ENCODE results near the gene INF2. TPM values are rescaled to one million over a fixed set of nuclear protein-coding genes. Genes with fewer than 3 reads are reported as not detected.

Gene INF2
- total RNA-seq, 1 experiment from 2014 or later = 58.3 TPM

DNA sequence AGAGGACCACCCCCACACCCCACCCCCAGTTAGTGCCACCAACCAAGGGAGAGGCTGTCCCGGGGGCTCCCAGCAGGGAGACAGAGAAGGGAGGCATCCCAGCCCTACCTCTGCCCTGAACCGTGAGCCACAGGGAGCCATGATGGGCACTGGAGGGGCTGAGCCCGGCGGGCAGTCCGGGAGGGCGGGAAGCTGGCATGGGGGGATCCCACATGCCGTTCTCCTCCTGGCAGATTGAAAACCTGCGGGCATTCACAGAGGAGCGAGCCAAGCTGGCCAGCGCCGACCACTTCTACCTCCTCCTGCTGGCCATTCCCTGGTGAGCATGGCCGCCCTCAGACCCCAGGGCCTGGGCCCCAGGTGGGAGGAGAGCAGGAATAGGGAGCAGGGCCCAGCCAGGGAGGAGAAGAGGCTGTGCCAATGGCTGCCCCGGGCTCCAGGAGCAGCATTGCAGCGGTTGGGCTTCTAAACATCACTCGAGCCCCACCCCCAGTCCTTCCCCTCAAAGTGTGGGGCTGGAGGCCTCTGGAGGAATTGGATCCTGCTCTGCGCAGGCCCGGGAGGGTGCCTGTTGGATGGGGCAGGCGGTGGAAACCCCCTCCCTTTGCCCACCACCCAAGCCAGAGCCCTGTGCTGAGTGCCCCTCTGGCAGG is 20.1 kb downstream of the INF2 start:
- H3K23ac ChIP-seq (ENCODE audit: insufficient read length, low read depth, low read length) = no peak overlapping the region
- no peak overlapping the region for H3K4ac ChIP-seq (ENCODE audit: low read depth, low read length)

More for the DNA sequence above, 20.1 kb downstream of the INF2 start:
- Histone ChIP-seq H3K18ac (ENCODE audit: insufficient read length, low read depth, low read length) (no peak overlapping the region), H2AK5ac (ENCODE audit: insufficient read length, low read length) (no peak overlapping the region), H3K14ac (ENCODE audit: insufficient read depth, low read length) (no peak overlapping the region), H3K9me3 (ENCODE audit: control insufficient read depth, low read depth, low read length) (no peaks in the 10 kb centered on the region), H3K27ac (ENCODE audit: insufficient read length, low read depth, low read length) (no peak overlapping the region), H3K79me1 (ENCODE audit: insufficient read depth, low read depth, low read length, poor library complexity, severe bottlenecking) (no peaks in the 10 kb centered on the region), H3K27me3 (ENCODE audit: insufficient read depth, low read length) (no peaks in the 10 kb centered on the region), H4K91ac (ENCODE audit: insufficient read length, low read depth, low read length) (no peak overlapping the region), H2BK15ac (ENCODE audit: low read depth, low read length) (no peak overlapping the region), H4K20me1 (ENCODE audit: control insufficient read depth, insufficient read depth, insufficient read length) (no peaks in the 10 kb centered on the region), H4K5ac (ENCODE audit: insufficient read length, low read depth, low read length) (no peak overlapping the region), H3K79me2 (ENCODE audit: insufficient read depth, low read length) (no peaks in the 10 kb centered on the region), H3K4me2 (ENCODE audit: insufficient read depth, insufficient read length, low read length) (no peak overlapping the region), H2BK5ac (ENCODE audit: insufficient read length, low read length) (no peak overlapping the region), H3T11ph (ENCODE audit: low read length) (no peak overlapping the region), H3K9ac (ENCODE audit: extremely low read depth, insufficient read length, low read length) (no peak overlapping the region), H2BK12ac (ENCODE audit: insufficient read length, low read depth, low read length) (no peak overlapping the region), H3K23me2 (ENCODE audit: insufficient read length, low read depth, low read length, poor library complexity, severe bottlenecking) (no peaks in the 10 kb centered on the region), H2BK20ac (ENCODE audit: low read depth, low read length, poor library complexity, severe bottlenecking) (no peak overlapping the region), H3K56ac (ENCODE audit: insufficient read length, low read depth, low read length) (no peak overlapping the region), H3K4me1 (ENCODE audit: insufficient read depth, low read length) (no peaks in the 10 kb centered on the region), H2BK120ac (ENCODE audit: low read depth, low read length, poor library complexity, severe bottlenecking) (no peak overlapping the region), H2AFZ (ENCODE audit: low read length) (no peak overlapping the region), H4K8ac (replicated peaks; ENCODE audit: insufficient read length, low read depth, low read length) (no peak overlapping the region)
- peaks cover 11 to 26% (median 26%) of the 10 kb centered on the region in 3 experiments for H3K36me3 Mint-ChIP-seq (ENCODE audit: insufficient read depth in 1 of 3, low read depth in 3 of 3)
- peaks cover under 1 to 2% of the 10 kb centered on the region in 2 experiments; a peak in 2 of 5 replicates for H3K9me3 Mint-ChIP-seq
- no CpG with 5 or more reads among the region's 18 CpGs for WGBS (ENCODE audit: extremely low coverage, insufficient read length, low lambda C conversion rate)
- no peak for DNase-seq
- TF ChIP-seq CTCF (conservative IDR thresholded peaks at IDR 0.05) = no peak
- no peak overlapping the region for H3K27ac Mint-ChIP-seq
- H3K4me1 Mint-ChIP-seq = peaks cover 3 to 16% of the 10 kb centered on the region in 2 experiments
- H3K4me3 Mint-ChIP-seq = no peak overlapping the region
- no peaks in the 10 kb centered on the region for H3K27me3 Mint-ChIP-seq (ENCODE audit: low read depth)

Data from H9 (cell line).